Cardiac septum (tissue), 1 donor: ENCODE results near the gene UNKL. TPM values are rescaled to one million over a fixed set of nuclear protein-coding genes. Genes with fewer than 3 reads are reported as not detected.

Experiments used
- DNase-seq: peaks from one replicate; pipeline ENCODE4 v3.0.0-alpha.2; 2020; ENCODE audit warnings: low spot score
- intact Hi-C: fragments of 100-400 bp; cut with DNase I; formaldehyde crosslinking; loops from one replicate; pipeline ENCODE4 v1.14.0; 2022
- long read RNA-seq: library from polyadenylated mRNA; unstranded; transcript quantifications from one replicate; pipeline ENCODE4 v2.0.0, GENCODE V29; 2021
- total RNA-seq: library from RNA; stranded (reverse); fragmentation: NEBNext Ultra II Directional; extraction: Animal tissue kit (Norgen Biotek cat#: 25700); gene quantifications from one replicate; pipeline ENCODE4 v1.2.1, GENCODE V29; 2021
- donor health status: DM: no; HTN: no; CAD: no.

UNKL gene, protein sequence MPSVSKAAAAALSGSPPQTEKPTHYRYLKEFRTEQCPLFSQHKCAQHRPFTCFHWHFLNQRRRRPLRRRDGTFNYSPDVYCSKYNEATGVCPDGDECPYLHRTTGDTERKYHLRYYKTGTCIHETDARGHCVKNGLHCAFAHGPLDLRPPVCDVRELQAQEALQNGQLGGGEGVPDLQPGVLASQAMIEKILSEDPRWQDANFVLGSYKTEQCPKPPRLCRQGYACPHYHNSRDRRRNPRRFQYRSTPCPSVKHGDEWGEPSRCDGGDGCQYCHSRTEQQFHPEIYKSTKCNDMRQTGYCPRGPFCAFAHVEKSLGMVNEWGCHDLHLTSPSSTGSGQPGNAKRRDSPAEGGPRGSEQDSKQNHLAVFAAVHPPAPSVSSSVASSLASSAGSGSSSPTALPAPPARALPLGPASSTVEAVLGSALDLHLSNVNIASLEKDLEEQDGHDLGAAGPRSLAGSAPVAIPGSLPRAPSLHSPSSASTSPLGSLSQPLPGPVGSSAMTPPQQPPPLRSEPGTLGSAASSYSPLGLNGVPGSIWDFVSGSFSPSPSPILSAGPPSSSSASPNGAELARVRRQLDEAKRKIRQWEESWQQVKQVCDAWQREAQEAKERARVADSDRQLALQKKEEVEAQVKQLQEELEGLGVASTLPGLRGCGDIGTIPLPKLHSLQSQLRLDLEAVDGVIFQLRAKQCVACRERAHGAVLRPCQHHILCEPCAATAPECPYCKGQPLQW
- 7.4 TPM for total RNA-seq
- long read RNA-seq, partial matches to known transcripts: 0 of 7 reads
- long read RNA-seq, other reads (novel, unspliced or antisense): 7 of 7 reads

DNA sequence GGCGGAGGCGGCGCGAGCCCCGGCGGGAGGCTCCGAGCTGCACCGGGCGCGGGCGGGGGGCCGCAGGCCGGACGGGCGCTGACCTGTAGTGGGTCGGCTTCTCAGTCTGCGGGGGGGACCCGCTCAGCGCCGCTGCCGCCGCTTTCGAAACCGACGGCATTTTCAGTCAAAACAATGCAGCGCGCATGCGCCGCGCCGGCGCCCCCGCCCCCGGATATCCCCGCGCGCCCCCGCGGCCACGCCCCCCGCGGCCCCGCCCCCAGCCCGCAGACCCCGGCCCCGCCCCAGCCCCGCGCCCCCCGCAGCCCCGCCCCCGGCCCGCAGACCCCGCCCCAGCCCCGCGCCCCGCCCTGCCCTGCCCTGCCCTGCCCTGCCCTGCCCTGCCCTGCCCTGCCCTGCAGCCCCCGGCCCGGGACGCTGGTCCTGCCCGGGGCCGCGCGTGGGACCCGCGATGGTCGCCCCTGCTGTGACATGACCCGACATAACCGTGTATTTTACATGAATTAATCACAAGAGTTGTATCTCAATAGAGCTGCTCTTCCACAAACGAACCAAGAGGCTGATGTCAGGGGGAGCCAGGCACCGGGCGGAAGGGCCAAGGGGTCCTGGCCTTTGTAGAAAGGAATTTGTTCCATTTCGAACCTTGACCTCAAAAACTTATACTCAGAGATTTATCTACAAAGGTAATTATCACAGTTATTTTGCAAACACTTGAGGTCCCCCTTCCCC is at the start of gene UNKL:
UNKL (minus strand) TSS at position 173 of the 729 bp plus-strand sequence; CDS start at position 160, 13 bp downstream.
- intact Hi-C loops: no loop called here
- DNase-seq: peak; percentile 90

DNA sequence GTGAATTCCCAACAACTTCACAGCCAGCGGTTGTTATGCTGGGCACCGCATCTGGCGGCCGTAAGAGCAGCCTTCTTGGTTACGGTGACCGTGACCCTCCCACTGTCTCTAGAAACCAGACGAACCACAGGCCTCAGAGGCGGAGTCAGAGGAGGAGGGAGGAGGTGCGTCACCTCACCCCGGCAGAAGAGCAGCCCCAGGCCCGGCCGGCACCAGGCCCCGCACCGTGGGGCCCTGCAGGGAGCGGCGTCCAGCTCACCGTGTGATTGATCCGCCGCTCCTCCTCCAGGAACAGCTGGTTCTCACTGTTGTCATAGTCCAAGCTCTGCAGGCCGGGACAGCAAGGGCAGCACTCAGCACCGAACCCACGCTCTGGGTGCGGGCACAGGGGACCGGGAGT is 46.6 kb upstream of the UNKL start:
- no peak for DNase-seq
- intact Hi-C loops: no loop called here

DNA sequence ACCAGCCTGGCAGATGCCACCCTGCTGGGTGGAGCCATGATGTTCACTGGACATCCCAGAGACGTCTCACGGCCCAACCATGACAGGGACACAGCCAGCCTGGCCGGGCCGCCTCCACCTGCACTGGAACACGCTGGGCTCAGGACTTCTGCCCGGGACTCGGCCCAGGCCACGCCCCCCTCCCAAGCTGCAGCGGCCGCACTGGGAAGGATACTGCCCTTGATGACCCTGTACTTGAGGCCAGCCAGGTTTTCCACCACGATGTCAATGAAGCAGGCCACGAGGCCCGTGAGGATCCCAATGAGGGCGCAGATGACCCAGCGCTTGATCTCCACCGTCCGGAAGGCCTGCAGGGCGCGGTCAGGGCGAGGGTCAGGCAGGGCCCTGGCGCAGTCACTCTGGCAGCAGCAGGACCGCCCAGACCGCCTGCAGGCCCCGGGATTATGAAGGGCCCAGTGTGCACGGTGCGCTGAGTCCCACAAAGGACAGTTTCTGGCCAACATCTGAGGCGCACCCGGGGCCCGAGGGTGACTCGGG is 46.2 kb upstream of the UNKL start:
- intact Hi-C loops: no loop called here
- no peak for DNase-seq

DNA sequence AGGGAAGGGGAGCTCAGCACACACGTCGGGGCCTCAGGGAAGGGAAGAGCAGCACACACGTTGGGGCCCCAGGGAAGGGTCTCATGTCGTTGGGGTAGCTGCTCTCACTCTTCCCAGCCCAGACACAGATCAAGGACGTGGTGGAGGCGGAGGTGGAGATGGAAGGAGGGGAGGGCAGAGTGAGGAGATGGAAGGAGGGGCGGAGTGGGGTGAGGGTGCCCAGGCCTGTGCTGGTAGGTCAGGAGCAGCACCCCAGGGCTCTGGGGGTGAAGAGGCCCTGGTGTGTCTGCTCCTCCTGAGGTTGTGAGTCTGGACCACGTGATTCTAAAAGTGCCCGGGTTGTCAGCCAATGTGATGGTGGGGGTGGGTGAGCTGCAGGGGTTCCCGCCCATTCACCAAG is 45.5 kb upstream of the UNKL start:
- intact Hi-C loops: no loop called here
- no peak for DNase-seq

DNA sequence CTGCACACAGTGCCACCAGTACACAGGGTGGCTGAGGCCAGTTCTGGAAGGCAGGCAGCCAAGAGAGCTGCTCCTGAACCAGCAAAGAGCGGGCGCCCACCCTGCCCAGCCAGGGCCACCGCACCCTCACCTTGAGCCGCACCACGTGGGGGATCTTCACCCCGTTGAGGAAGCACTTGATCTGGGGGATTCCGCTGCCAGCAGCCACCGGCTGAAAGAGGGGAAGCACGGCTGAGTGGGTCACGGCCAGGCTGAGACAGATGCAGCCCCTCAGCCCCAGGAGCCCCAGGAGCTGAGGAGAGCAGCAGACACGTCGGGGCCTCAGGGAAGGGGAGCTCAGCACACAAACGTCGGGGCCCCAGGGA is 44.5 kb upstream of the UNKL start:
- intact Hi-C loops: no loop called here
- DNase-seq: no peak

DNA sequence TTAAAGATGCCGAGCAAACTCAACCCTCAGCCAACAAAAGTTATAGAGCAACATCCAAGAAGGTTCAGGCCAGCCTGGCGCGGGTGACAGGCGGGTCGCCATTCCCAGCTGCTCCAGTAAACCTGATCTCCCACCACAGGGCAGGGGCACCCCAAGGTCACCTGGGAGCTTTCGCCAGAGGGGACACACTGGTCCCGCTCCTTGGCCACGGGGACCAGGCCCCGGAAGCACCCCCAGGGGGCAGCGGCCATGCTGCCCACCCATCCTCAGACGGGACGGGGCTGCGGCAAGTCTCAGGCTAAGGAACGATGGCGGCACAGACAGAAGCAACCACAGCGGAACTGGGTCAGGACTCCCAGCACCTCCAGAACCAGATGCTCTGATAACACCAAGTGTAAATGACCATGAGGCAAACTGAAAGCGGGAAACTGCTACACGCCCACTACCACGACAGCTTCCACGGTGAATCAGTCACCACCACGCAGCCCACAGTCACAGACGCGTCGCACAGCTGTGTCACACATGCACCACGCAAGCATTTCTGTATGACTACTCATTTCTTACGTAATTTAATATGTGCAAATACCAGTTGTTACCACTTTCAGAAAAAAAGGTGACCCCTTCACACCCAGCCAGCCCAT is 44.0 kb upstream of the UNKL start:
- DNase-seq: no peak
- intact Hi-C loops: no loop called here

DNA sequence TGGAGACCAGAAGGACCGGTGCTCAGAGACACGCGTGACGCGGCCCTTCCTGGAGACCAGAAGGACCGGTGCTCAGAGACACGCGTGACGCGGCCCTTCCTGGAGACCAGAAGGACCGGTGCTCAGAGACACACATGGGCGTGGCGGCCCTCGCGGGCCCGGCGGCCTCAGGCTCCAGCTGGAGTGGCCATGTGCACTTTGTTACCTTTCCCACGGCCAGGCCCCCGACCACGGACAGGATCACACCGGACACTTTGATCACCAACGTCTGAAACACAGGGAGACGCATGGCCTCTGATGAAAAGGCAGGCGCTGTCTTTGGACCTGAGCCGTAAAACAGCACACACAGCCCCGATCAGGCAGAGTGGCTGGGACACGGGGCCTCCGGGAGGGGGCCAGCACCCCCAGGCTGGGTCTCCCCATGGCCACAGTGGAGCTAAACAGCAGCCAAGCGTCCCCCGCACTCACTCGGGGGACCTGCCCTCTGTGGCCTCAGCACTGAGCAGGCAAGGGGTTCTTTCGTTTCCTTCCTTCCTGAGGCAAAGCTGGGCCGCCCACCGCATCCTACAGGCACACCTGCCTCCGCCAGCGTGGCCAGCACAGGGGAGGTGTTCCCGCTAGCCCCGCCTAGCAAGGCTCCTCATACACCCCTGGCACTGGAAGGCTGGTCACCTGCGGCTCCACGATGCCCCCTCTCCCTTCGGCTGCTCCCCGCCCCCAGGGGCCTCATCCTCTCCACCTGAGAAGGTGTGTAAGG is 43.2 kb upstream of the UNKL start:
- DNase-seq: no peak
- intact Hi-C loops: no loop called here

DNA sequence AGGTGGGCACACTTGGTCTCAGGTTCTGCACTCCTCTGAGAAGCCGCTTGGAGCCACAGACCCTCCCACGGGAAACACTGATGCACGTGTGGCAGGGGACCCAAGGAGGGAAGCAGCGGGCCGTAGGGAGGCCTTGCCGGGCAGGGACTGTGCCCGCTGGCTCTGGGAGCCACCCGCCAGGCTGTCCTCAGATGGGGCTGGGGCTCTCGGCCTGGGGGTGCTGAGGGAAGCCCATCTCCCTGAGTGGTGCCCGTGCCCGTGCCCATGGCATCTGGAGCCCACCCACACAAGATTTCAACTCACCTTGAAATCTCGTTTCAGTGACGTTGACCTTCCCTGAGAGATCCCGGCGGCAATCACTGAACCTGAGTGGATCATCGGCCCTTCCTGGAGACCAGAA is 42.4 kb upstream of the UNKL start:
- intact Hi-C loops: no loop called here

DNA sequence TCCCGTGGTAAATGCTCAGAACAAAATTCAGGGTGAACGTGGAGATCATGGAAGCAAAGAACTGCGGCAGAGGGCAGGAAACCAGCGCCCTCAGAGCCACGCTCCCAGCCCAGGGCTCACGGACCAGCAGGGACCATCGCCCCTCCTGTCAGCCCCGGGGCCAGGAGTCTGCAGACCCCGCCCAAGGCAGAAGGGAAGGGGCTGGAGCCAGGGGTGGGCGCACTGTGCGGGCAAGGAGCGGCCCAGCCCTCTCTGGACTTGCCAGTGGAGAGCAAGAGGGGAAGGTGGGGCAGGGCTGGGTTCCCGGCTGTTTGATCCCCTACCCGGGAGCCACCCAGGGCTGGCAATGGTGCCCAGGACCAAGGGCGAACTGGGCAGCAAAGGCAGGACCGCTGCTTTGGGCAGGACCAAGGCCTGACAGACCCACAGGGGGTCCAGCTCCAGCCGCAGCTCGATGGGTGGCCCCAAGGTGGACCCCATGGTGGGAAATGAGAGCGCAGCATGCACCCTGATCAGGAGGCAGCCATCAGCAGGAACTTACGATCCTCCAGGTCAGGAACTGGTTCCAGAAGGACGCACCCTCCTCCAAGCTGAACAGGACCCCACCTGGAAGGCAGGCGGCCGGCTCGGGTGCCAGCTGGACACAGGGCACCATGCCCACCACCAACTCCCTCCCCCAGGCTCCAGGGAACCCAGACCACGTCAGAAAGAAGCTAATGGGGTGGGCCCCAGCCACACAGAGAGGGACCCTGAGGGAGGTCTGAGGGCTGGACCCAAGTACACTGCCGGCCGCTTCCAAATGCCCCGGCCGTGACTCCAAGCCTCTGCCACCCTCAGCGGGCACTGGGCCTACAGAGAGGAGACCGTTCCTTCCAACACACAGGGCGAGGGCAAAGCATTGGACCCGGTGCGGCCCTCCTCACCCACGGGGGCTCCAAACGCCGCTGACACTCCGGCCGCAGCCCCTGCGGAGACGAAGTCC is 41.0 kb upstream of the UNKL start:
- intact Hi-C loops: no loop called here
- DNase-seq: no peak

More for the DNA sequence above, 42.4 kb upstream of the UNKL start:
- no peak for DNase-seq

DNA sequence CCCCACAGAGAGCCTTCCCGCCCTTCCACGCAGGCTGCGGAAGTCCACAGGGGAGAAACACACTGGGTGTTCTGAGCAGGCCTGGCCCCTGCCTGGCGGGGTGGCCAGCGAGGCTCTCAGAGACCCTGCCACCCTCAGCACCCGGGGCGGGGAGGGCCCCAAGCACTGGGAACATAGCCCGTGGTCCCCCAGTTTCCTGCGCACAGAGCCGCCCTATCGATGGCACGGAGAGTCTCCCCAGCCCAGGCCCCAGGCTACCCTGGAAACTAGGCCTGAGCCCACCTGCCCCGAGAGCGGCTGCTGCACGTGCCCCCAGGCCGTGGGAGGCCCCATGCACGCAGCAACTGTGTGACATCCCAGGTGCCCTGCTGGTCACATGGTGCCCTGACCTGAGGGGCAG is 40.1 kb upstream of the UNKL start:
- intact Hi-C loops: no loop called here

DNA sequence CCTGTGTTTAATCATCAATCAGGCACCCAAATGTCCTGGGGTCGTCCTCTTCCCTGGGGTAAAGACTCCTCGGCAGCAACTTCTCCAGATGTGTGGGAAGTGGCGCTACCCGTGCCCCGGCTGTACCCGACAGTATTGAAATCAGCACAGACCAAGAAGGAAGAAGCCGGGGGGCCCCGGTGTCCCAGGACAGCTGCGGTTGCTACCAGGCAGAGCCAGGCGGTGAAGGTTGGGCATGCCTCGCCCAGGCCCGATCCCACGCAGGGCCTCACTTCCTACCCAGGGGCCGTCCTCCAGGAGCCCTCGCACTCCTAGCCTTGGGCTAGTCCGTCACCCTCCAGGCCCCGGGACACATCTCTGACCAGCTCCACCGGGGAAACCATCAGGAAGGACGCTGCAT is 38.8 kb upstream of the UNKL start:
- intact Hi-C loops: no loop called here
- DNase-seq: no peak

More for the DNA sequence above, 40.1 kb upstream of the UNKL start:
- DNase-seq: no peak

DNA sequence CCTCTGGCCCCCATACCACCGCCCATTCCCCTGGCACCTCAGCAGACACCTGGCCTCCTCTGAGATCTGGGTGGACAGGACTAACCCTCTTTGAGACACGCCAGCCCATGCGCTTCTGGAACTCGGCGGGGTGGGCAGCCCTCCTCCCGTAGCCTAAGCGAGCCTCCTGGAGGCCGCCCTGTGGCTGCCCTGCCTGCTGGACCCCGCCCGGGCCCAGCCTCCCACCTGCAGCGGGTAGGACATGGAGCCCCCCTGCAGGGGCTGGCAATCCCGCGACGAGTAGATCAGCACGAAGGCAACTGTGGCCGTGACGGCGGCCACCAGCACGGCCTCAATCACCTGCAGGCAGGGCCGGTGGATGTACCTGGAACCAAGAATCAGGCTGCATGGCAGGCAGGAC is 38.0 kb upstream of the UNKL start:
- DNase-seq: no peak
- intact Hi-C loops: no loop called here

DNA sequence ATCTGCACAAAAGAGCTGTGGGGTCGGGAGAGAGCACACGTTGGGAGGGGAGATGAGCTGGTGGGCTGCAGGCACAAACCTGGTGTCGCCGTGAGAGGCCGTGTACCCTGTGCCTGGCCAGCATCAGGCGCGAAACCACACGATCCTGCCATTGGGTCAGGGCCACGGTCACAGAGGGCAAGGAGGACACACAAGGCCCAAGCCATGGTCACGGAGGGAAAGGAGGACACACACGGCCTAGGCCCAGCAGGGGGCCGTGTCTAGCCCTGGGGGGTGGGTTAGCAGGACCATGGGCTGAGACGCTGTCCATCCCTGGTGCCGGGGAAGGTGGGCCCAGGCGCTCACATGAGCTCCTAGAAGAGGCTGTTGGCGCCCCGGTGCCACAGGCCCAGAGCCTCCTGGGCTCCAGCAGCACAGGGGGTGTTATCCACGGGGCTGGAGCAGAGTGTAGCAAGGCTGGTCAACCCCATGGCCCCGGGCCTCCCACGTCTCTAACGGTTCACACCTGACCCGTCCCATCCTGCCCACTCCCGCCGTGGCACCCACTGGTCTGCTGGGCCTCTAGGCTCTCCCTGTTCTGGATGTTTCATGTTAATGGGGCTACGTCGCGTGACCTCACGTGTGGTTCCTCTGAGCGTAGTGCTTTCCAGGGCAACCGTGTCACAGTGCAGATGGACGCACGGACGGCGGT is 37.3 kb upstream of the UNKL start:
- DNase-seq: no peak
- intact Hi-C loops: no loop called here

DNA sequence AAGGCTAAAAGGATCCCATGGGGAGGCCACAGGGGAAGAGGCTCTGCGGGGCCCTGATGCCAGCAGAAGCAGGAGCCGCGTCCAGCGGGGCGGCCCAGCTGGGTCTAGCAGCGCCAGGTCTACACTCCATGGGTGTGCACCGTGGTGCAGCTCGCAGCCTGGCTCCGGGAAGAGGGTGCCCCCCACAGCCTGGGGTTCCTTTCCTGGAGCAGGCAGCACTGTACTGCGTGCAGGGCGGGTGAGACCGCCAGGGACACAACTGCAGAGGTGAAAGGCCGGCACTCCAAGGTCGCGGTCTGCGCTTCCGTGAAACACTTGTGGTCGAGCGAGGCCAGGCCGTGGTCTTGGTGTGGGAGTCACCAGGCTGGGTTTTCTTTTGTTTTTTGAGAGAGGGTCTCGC is 36.3 kb upstream of the UNKL start:
- intact Hi-C loops: no loop called here
- no peak for DNase-seq

DNA sequence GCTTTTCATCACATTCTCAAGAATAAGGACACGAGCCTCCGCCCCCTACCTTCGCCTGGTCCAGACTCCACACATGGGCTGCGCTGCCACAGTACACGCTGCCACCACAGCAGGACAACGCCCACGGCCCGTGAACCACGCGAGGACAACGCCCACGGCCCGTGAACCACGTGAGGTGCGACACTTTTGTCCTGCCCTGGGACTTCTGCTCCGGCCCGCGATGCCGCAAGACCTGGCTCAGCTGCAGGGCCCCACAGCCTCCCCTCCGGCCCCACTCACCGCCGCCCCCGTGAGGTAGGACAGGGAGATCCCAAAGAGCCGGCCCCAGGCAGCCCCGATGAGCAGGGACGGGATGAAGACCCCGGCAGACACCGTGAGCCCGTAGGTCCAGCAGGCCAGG is 35.7 kb upstream of the UNKL start:
- intact Hi-C loops: no loop called here
- DNase-seq: no peak

DNA sequence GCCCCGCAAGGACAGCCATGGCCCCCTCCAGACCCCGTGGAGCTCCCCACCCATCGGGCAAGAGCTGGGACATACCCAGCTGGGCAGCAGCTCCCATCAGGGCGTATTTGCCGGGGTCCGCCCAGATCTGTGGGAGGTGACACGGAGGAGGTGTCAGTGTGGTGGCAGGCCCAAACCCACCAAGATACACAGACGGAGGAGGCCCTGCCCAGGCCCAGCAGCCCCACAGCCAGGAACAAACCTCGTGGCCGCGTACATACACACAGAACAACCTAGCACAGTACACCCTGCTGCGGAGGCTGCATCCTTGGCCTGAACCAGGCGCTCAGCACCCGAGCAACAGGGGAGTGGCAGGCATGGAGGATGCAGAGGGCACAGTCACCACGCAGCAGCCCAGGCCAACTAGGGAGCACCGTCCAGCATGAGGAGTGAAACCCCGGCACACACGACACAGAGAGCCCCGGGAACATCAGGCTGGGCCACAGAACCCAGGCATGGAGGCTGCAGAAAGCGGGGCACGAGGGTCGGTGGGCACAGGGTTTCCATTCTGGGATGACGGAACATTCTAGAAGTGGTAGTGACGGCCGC is 34.8 kb upstream of the UNKL start:
- intact Hi-C loops: no loop called here
- no peak for DNase-seq

DNA sequence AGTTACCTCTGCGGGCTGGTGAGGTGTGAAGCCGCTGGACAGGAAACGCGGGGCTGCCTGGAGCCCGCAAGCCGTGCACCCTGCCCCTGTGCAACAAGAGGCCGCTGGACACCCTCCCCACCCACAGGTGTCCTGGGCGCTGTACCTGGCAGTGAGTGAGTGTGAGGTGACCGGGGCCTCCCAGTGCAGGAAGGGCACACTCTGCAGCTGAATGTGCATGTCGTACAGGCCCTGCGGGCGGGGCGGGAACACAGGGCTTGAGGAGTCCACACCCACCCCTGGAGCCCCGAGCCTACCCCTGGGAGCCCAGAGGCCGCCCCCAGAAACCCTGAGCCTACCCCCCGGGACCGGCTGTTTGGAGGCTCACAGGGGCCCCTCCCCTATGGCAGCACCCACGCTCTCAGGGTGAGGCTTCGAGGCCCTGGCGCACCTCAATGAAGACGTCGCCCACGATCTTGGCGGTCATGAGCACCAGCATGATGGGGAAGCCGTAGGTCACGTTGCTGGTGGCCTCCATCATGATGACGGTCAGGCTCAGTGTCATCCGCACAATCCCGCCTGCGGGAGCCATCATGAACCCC is 34.1 kb upstream of the UNKL start:
- no peak for DNase-seq
- intact Hi-C loops: no loop called here
